Stimulated activated CD4-positive, alpha-beta T cell treated with anti-CD3 and anti-CD28 coated beads, Interleukin-15, amount 100 ng/mL, for 48 hours (primary cell): ENCODE measurements around the gene OR6C65.
"Not testable (repeated sequence)": the region's sequence is repeated elsewhere in the genome, so short reads cannot be mapped to it uniquely, and the experiment has no call there.

ENCODE experiments used
- DNase-seq, 2 donors: peaks; one replicate each; pipeline ENCODE4 v3.0.0-alpha.2; 2020; ENCODE audit warnings: low read depth in 2 of 2

OR6C65 gene

DNA sequence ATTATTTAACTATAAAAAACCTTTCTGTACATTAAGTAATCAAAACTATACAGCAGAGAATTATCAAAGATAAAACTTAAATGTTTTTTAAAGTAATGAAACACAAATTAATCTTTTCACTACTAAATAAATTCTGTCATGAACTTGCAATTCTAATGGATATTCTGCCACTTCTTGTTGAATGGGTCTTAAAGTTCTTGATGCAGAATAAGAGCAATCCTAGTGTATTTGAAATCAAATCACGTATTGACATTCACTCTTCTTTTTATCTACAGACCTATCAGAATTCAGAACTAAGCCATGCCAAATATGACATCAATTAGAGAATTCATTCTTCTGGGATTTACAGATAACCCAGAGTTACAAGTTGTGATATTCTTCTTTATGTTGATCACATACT lies at the start of gene OR6C65:
Gene OR6C65 (plus strand): TSS at position 301 of the 400 bp plus-strand sequence. CDS start 0 bp downstream, at position 301.
- no peak for DNase-seq

DNA sequence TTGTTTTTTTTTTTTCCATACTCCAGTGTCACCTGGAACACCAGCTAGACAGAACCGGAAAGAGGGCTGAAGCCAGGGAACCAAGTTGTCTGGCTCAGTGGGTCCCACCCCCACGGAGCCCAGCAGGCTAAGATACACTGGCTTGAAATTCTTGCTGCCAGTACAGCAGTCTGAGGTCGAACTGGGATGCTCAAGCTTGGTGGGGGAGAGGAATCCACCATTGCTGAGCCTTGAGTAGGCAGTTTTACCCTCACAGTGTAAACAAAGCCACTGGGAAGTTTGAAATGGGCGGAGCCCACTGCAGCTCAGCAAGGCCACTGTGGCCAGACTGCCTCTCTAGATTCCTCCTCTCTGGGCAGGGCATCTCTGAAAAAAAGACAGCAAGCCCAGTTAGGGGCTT lies 45.0 kb upstream of the OR6C65 start:
- not testable (repeated sequence) for DNase-seq

DNA sequence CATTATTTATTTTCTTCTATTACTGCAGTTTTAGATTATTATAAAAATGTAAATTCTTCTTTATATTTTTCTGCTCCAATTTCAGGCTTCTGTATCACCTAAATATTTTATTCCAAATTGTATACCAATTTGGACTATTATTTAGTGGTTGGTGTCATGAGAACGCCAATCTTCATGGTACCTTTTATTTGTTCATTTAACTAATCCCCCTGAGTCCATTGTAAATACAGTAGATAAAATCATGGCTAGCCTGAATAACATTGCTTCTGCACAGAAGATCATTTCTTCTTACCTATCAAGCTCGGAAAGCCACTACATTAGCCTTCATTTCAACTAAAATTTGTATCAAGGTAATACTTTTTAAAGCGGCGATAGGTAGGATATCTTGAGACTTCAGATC lies 37.7 kb upstream of the OR6C65 start, which contains the start of gene OR6C75:
Gene OR6C75 (plus strand): TSS at position 301 of the 400 bp plus-strand sequence. CDS start 2,136 bp downstream, outside the sequence.
- DNase-seq = no peak

DNA sequence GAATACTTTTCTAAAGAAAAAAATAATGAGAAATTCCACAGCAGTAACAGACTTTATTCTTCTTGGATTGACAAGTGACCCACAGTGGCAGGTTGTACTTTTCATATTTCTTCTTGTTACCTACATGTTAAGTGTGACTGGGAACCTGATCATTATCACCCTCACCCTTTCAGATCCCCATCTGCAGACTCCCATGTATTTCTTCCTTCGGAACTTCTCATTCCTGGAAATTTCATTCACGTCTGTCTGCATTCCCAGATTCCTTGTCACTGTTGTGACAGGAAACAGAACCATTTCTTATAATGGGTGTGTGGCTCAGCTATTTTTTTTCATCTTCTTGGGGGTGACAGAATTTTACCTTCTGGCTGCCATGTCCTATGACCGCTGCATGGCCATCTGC lies 35.2 kb upstream of the OR6C65 start:
- DNase-seq = no peak

DNA sequence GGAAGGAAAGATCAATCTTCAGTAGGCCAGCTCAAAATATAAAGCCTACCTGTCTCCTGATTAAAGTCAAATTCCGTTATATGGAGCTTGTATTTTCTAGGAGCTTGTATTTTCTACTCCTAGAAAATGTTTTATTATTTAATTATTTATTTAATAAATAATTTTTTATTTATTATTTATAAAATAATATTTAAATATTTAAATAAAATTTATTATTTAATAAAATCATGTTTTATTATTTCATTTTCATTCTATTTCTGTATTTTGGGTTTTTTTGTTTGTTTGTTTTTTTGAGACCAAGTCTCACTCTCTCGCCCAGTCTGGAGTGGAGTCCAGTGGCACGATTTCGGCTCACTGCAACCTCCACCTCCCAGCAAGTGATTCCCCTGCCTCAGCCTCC lies 27.8 kb upstream of the OR6C65 start:
- DNase-seq = no peak

DNA sequence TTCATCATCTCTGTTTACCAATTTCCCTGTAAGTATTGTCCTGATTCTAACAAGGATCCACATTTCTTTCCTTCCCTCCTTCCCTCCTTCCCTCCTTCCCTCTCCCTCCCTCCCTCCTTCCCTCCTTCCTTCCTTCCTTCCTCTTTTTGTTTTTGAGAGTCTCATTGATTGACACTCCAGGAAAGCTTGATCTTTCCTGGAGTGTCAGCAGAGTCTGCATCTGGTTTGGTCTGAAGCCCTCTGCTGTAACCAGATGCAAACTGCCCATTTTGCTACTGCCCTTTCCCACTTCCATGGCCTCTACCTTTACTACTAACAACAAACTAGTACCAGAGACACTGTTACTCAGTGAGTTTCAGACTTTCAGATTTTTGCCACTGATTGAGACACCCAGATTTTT lies 14.4 kb upstream of the OR6C65 start:
- DNase-seq = no peak

DNA sequence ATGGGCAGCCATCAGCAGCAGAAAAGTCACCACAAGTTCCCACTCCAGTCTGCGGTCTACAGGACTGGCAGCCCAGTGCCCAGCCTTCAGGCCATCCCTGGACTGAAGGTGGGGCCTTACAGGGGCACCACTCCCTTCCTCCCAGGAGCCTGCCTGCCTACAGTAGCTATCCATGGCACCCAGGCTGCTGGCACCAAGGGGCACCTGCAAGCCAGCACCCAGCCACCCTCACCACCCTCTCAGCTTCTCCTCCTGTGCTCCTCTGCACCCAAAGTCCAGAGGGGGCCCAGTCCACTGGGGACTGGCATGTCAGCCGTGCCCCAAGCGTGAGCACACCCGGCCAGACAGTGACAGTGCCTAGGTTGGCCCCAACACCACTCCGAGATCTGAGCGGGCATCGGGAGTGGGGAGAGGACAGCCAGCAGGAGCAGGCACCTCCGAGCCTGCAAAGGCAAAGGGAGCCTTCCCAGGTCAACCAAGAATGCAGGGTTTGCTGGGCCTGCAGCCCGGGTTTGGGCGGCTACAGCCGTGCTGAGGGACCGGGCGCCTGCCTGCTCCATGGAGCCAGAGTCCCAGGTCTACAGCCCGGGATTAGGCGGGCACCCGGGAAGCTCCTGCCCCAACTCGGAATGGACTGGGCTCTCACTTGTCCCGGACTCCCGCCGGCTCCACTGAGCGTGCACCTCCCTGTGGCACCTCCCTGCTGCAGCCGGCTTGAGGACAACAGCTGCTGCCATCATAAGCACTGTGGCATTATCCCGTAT lies 8.1 kb upstream of the OR6C65 start:
- DNase-seq = no peak

DNA sequence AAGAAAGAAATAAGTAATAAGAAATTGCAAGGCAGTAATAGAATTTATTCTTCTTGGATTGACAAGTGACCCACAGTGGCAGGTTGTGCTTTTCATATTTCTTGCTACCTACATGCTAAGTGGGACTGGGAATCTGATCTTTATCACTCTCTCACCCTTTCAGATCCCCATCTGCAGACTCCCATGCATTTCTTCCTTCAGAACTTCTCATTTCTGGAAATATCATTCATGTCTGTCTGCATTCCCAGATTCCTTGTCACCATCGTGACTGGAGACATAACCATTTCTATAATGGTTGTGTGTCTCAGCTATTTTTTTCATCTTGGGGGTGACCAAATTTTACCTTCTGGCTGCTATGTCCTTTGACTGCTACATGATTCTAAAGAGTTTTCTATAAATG lies 4.0 kb upstream of the OR6C65 start:
- DNase-seq = no peak

DNA sequence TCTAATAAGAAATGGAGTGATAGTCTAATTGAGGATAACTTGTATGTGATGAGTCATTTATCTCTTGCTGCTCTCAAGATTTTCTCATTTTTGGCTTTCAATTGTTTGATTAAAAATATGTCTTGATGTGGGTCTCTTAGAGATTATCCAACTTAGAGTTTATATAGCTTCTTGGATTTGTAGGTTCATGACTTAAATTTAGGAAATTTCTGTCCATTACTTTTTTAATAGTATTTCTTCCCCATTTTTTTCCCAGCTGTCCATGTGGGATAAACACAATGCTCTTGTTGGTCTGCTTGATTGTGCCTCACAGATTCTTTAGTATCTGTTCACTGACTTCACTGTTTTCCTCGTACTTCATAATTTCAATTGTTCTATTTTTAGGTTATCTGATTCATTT lies 7.5 kb downstream of the OR6C65 start:
- DNase-seq = no peak

DNA sequence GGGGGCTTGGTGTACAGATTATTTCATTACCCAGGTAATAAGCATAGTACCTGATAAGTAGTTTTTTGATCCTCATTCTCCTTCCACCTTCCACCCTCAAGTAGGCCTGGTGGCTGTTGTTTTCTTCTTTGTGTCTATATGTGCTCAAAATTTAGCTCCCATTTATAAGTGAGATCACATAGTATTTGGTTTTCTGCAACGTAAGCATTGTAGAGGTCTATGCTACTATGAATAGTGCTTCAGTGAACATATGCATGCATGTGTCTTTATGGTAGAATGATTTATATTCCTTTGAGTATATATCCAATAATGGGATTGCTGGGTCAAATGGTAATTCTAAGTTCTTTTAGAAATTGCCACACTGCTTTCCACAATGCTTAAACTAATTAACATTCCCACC lies 8.8 kb downstream of the OR6C65 start:
- DNase-seq = not testable (repeated sequence)

DNA sequence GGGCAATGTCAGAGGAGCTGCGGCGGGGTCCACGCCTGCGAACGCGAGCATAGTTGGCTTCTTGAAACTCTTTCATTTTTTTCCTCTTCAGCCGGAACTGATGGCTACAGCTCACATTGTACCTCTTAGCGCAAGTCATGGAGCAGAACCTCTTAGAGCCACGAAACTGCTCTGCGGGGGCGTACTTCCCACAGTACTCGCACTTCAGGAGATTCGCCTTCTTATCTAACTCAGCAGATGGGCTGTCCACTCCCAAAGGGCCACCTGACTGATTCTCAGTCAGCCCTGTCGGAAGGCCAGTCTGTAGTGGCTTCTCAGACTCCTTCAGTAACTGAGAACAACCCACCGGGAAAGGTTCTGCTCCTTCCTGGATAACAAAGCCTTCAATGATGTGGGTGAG lies 11.8 kb downstream of the OR6C65 start:
- DNase-seq = not testable (repeated sequence)

DNA sequence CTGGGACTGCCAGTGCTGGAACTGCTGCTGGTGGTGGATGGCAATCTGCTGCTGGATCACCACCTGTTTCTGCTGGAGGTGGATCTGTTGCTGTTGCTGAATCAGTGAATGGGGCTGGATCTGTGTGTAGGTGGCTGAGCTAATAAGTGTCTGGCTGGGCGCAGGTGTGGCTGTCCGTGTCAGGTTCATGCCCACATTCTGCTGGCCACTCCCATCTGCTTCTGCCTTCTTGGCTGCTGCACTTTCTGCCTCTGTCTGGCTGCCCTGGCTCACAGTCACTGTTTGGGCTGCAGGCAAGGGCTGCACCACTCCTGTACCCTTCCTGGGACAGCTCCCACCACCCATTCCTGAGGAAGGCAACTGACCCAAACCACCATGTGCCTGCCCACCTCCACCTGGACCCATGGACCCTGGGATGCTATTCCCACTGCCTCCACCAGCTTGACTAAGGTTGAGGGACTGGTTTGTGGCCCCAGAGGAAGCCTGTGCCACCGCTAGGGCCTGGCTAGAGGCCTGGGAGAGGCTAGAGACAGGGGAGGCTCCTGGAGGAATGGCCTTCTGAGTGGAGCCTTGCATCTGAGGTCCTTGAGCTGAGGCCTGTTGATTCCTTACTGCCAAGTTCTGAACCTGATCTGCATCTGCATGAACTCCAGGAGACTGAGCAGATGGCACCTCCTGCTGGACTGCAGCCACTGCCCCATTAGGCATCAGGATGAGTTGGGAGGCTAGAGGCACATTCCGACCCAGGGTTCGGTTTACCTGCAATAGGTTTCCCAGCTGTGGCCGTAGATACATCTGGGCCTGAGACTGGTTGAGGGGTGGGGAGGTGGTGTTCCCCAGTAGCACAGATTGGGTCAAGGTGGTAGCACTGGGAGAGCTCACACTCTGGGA lies 13.4 kb downstream of the OR6C65 start:
- not testable (repeated sequence) for DNase-seq

DNA sequence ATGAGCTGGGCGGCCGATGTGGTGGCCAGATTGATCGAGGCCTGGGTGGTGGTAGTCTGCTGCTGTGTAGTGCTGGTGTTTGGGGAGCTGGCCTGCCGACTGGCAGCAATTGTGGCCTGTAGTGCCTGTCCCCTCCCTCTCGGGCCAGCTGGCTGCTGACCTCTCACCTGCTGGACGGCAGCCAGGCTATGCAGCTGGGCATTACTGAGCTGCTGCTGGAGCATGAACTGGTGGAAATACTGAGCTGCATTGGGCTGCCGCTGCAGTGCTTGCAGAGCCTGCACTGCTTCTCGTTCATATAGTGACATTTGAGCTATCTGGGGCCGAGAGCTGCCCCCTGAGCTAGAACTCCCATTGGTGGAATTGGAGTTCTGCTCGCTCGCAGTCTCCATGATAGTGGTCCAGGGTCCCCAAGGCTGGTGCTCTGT lies 14.1 kb downstream of the OR6C65 start:
- DNase-seq = not testable (repeated sequence)

DNA sequence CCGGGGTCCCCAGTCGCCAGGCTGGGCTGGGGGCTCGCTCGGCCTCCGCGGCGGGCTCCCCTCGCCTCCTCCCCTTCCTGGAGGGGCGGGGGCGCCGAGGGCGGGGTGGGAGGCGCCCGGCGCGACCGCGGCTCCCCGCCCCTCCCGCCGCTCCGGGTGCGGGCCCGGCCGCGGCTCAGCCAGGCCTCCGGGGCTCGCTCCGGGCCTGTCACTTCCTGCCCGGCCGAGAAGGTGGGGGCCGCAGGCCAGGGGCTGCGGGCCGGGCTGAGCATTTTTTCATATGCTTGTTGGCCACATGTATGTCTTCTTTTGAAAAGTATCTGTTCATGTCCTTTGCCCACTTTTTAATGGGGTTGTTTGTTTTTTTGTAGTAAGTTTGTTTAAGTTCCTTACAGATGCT lies 14.6 kb downstream of the OR6C65 start:
- not testable (repeated sequence) for DNase-seq

DNA sequence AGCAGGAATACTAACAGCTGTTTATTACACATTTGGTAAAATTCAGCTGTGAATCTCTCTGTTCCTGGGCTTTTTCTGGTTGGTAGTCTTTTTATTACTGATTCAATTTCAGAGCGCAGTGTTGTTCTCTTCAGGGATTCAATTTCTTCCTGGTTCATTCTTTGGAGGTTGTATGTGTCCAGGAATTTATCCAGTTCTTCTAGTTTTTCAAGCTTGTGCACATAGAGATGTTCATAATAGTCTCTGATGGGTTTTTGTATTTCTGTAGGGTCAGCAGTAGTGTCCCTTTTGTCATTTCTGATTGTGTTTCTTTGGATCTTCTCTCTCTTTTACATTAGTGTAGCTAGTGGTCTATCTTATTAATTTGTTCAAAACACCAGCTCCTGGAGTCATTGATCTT lies 16.6 kb downstream of the OR6C65 start:
- no peak for DNase-seq

DNA sequence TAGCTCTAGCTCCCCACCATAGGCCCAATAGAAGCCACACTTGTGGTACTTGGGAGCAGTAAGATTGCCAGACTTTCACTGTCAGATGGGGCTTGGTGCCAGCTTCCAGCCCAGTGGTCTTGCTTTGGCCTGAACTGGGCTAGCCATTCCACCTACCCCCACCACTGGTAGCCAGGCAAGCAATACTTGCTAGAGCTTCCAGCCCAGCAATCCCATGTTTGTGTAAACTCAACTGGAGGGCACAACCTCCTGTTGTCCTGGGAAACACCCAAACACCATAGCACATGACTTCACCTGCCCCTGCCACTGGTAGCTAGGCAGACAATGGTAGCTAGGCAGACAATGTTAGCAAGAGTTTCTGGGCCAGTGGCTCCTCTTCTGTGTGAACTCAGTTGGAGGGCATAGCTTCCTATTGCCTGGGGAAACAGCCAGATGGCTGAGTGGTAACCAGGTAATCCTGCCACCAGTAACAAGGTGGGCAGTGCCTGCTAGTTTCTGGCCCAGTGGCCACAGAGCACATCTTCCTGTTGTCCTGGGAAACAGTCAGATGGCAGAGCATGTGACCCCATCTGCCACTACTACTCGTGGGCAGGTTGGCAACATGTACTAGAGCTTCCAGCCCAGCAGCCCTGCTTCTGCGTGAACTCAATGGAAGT lies 20.1 kb downstream of the OR6C65 start:
- DNase-seq = no peak

DNA sequence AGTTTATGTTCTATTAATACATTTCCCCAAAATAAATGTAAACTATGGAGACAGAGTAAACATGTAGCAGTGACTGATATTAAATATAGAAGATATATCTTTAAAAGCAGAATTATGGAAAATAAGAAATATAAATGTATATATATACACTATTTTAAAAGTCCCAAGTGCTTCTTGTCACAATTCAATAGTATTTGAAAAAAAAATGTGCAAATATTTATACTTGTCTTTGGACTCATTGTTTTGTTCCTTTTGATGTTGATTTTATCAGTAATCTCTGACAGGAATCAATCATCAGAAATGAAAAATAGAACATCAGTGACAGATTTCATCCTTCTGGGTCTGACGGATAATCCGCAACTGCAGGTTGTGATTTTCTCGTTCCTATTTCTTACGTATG lies 25.6 kb downstream of the OR6C65 start, which contains the start of gene OR6C76:
Gene OR6C76 (plus strand): TSS at position 301 of the 400 bp plus-strand sequence. CDS start 0 bp downstream, at position 301.
- DNase-seq = no peak

DNA sequence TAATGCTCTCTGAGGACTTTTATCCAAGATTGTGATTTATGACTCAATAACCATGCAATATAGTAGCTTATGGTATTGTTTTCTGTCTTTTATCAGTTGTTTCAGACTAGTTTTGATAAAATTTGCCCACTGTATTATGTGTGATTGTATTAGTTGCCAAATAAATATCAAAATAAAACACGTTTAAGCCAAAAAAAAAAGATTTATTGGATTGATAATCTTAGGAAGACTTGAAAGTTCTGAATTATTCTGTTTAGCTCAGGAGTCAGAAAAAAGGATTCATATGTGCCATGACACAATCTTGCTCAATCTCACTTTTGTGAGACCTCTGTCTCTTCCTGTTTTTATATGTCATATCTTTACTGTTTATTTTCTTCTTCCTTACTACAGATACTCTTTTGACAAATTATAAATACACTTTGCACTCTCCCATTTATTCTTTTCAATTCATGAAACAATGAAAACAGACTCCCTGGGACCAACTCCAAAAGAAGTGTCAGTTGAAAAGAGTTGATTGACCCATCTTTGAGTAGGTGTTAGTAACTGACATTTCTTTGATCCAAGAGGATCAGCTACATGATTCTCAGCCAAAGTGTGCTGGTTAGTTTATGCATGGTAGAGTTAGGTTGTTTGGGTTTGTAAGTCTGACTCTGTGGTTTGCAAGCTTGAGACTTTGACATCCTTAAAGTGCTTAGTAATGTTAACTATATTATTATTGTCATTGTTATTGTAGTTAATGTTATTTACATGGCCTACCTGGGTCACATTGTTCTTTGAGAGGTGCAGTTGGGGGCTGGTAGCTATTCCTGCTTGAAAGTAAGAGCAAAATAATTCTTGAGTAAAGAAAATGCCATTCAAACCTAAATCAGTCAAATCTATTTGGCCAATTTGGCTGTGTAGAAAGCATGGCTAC lies 28.3 kb downstream of the OR6C65 start:
- DNase-seq = no peak

DNA sequence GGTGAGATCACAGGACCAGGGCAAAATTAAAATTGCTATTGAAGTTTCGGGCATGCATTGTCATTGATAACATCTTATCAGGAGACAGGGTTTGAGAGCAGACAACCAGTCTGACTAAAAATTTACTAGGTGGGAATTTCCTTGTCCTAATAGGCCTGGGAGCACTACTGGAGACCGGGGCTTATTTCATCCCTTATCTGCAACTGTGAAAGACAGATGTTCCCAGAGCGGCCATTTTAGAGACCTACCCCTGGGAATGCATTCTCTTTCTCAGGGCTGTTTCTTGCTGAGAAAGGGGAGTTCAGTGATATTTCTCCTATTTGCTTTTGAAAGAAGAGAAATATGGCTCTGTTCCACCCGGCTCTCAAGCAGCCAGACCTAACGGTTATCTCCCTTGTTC lies 40.9 kb downstream of the OR6C65 start:
- not testable (repeated sequence) for DNase-seq

DNA sequence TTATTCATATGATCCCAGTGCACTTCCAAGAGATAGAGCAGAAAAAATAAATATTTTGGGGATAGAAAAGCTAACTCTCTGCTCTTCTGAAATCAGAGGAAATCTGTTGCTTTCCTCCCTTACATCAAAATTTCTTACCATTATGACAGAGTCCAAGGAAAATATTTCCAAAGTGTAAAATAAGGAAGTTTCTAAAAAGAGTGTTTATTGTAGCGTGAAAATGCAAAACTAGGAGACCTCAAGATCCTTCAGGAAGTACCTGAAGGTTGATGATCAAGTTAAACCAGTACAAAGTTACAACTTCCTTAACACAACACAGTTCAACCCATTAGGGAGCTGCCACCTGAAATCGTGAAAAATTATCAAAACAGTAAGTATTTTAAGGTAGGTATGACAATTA lies 43.4 kb downstream of the OR6C65 start, which contains the start of gene OR6C2:
Gene OR6C2 (plus strand): TSS at position 301 of the 400 bp plus-strand sequence. CDS start 8,138 bp downstream, outside the sequence.
- DNase-seq = no peak

DNA sequence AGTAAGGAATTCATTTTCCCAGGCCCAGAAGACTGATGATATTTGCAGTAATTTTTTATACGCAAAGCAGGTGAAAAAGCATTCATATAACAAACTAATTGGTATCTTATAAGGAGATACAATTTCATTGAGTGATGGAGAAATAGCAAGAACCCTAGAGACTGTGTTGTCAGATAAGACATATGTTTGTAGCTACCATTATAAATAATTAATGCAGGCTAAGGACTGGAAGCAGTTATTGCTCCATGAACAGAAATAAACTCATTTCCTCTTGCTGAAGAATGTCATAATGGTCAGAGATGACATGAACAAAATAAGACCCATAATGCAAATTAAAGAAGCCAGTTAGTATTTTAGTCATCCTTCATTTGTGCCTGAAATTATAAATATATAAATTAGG lies 45.0 kb downstream of the OR6C65 start:
- no peak for DNase-seq
